ENCODE results near the gene DMRTC2.
A peak's percentile ranks its signal among the peaks of the same experiment; 100 is the strongest.

The DMRTC2 gene

DNA sequence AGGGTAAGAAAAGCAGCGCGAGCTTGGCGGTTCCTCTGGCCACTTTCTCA lies at the start of gene DMRTC2:
Gene DMRTC2, plus strand, starts transcription at position 42 of the 50 bp plus-strand sequence. CDS start 2,387 bp downstream, outside the sequence.
- no peak for DNase-seq (ENCODE audit: low spot score)

DNA sequence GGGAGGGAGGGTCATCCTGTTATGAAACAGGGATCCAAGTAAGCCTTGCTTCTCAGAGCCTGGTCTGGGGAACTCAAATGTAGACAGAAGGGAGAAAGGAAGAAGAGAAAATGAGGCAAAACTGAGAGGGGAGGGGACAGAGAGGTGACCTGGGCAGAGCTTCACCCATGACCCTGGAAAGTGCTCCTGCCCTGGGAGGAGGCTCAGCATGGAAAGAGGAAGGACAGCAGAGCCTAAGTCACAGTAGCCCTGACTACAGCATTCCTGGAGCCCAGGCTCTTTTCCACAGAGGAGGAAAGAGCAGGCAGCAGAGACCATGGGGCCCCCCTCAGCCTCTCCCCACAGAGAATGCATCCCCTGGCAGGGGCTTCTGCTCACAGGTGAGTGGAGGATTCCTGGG lies 48.5 kb upstream of the DMRTC2 start, which contains the start of gene CEACAM3:
Gene CEACAM3, plus strand, starts transcription at position 226 of the 400 bp plus-strand sequence. Its CDS starts 91 bp downstream, at position 317.
- DNase-seq (ENCODE audit: low spot score), result no peak

GRCh38 chr19:41796901-41797300 lies 47.9 kb upstream of the DMRTC2 start:
- no peak for DNase-seq (ENCODE audit: low spot score)

GRCh38 chr19:41799444-41800000 lies 45.3 kb upstream of the DMRTC2 start:
- no peak for DNase-seq (ENCODE audit: low spot score)

GRCh38 chr19:41801031-41801430 lies 43.8 kb upstream of the DMRTC2 start:
- DNase-seq (ENCODE audit: low spot score), result no peak

DNA sequence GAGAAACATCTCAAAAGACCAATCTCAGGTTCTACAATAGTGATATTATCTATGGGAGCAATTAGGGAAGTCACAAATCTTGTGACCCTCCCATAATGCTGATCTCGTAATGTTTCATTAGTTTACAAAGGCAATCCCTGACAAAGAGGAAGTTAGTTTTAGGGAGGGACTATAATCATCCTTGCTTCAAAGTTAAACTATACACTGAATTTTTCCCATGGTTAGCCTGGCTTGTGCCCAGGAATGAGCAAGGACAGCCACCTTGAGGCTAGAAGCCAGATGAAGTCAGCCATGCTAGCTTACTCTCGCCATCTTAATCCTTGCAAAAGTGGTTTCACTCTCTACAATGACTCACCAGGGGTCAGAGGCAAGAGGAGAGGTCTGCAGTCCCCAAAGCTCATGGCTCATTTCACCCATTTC lies 43.0 kb upstream of the DMRTC2 start:
- DNase-seq (ENCODE audit: low spot score), result no peak

- DNase-seq (ENCODE audit: low spot score), result no peak
These were observed 42.1 kb upstream of the DMRTC2 start for GRCh38 chr19:41802770-41803169.

- no peak for DNase-seq (ENCODE audit: low spot score)
These were observed 40.5 kb upstream of the DMRTC2 start for GRCh38 chr19:41804336-41804735.

GRCh38 chr19:41807176-41807575 lies 37.7 kb upstream of the DMRTC2 start:
- DNase-seq (ENCODE audit: low spot score), result no peak

DNA sequence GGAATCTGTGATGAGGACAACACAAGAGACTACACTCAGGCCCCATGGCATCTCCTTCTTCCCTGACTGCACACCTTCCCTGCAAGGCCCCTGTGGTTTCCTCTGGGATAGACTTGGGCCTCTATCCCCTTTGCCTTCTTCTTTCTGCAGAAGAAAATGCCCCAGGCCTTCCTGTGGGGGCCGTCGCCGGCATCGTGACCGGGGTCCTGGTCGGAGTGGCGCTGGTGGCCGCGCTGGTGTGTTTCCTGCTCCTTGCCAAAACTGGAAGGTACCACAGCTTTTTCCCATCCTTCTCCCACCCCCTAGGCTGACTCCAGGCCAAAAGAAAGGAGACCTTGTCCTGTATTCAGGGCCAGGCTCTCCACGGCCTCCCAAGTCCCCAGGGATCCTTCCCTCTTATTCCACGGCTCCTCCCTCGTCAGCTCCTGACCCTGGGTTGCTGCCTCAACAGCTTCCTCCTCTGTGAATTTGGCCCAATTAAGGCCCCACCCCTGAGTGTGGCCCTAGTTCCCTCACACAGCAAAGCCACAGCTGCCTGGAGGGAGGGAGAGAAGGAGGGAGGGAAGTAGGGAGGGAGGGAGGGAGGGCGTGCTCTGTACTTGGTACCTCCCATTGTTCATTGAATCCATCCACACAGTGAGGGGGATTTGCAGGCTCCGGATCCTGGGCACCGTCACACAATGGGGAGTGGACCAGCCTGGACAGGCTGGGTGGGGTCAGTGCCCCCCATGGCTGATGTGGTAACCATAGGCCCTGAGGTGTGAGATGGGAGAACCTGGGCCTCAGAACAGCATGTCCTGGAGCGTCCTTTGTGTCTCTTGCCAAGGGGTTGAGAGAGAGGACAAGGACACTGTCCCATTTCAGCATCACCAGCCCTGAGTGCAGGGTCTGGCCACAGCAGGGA lies 35.9 kb upstream of the DMRTC2 start:
- DNase-seq (ENCODE audit: low spot score), result no peak

DNA sequence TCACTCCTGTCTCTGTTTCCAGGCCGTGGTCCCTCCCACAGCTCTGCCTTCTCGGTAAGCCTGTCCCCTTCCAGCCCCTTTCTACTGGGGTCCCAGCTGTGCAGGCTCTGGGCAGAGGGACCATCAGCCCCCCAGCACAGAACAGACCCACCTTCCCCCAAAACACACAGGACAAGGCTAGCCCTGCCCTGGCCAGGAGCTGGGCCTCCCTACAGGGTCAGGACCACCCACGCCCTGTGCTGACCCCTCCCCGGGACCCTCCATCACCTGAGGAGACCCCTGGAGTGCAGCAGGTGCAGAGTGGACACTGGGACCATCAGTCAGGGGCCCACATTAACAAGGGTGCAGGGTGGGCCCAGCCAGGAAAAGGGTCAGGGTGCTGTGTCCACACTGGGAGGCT lies 34.5 kb upstream of the DMRTC2 start:
- DNase-seq (ENCODE audit: low spot score), result no peak

DNA sequence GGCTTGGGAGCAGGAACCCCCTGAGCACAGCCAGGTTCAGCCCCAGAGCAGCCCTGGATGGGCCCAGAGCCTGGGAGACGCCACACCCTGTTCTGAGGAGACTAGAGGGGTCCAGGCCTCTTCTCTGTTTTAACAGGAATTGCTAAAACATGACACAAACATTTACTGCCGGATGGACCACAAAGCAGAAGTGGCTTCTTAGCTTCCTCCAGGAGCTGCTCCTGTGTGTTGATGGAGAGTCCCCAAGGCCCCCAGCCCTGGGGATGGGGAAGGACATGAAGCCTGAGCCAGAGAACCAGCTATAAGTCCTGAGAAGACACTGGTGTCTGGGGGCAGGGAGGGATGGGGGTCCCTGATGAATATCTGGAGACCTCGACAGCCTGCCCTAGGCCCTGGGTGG lies 33.8 kb upstream of the DMRTC2 start:
- no peak for DNase-seq (ENCODE audit: low spot score)

DNA sequence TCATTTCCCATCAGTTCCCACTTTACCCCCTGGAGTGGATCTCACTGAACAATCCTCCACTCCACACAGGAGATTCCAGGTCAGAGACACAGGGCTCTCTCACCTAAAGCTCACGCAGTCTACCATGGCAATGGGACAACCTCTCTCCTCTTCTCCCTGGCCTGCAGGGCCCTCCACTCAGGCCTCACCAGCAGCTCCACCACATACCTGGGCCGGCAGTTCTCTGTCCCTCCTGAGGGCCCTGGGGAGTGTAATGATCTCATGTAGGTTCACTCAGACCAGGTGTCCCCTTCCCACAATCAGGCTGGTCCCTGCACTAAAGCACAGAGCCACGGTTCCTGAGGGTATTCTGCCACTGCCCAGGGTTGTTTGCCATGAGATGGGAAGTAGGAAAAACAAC lies 32.9 kb upstream of the DMRTC2 start:
- no peak for DNase-seq (ENCODE audit: low spot score)

GRCh38 chr19:41813911-41814310 lies 30.9 kb upstream of the DMRTC2 start:
- DNase-seq (ENCODE audit: low spot score), result no peak

GRCh38 chr19:41815301-41815700 lies 29.5 kb upstream of the DMRTC2 start:
- no peak for DNase-seq (ENCODE audit: low spot score)

GRCh38 chr19:41816761-41817160 lies 28.1 kb upstream of the DMRTC2 start:
- no peak for DNase-seq (ENCODE audit: low spot score)

- DNase-seq (ENCODE audit: low spot score), result peak; percentile 26
These were observed 23.7 kb upstream of the DMRTC2 start for GRCh38 chr19:41821003-41821735.

- DNase-seq (ENCODE audit: low spot score), result no peak
These were observed 6.7 kb upstream of the DMRTC2 start for GRCh38 chr19:41837981-41838708.

- DNase-seq (ENCODE audit: low spot score), result no peak
These were observed 5.6 kb upstream of the DMRTC2 start for GRCh38 chr19:41839211-41839610.

GRCh38 chr19:41843371-41843770 lies 1.5 kb upstream of the DMRTC2 start:
- no peak for DNase-seq (ENCODE audit: low spot score)

GRCh38 chr19:41844601-41845000 lies 241 bp upstream of the DMRTC2 start, which contains the start of gene LYPD4:
Gene LYPD4, minus strand, starts transcription at chr19:41844683. Its CDS starts 5,398 bp downstream, at chr19:41839285.
- no peak for DNase-seq (ENCODE audit: low spot score)

GRCh38 chr19:41845051-41845590 lies 279 bp downstream of the DMRTC2 start:
- no peak for DNase-seq (ENCODE audit: low spot score)

Measured in hematopoietic multipotent progenitor cell treated with erythropoietin and hydrocortisone succinate and interleukin-3 and kit ligand, for 15 days (in vitro differentiated cells).